ENCODE measurements around the gene STXBP1.

STXBP1 gene

DNA sequence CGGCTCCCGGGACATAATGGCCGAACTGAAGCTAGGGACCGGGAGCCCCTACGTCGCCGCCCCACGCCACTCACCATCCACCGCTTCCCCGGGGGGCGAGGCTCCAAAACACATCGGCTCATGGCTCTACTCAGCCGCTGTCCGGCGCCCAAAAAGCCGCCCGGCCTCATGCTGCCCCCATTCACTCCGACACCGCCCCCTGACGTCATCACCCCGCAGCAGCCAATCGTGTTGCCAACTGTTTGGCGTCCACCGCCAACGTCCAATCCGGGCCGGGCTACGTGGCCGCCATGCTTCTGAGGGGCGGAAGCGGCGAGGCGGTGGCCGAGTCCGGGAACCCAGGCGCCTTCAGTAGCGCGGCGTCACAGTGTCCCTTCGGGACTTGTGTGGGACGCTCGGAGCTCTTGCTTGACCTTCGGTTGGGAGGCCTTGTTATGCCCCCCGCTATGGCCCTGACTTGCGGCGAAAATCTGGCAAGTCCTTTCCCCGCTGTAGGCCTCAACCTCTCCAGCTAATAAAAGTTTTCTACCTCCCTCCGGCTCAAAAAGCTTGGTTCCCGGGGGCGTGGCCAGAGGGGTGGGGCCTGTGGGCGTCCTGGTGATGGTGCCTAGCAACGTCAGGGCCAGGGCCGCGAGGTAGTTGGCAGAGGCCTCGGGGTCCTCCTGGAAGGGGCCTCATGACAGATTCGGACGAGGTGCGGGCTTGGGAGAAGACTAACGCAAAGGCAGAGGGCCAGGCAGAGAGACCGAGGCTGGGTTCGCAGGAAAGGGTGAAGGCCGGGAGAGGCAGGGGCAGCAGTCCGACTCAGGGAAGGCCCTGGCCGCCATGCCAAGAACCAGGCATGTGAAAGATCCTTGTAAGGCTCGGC is 103.6 kb downstream of the STXBP1 start, which contains the start of the genes PTRH1 and TTC16:
TSS of gene PTRH1 (minus strand) at position 194 of the 868 bp plus-strand sequence. CDS start at position 170, 24 bp downstream.
TSS of gene TTC16 (plus strand) at position 610 of the 868 bp plus-strand sequence. CDS start at position 677, 67 bp downstream.
- peak within 1 kb of the TSS; percentile 86 for H3K4me3 ChIP-seq (ENCODE audit: low read depth, low read length)
- TF ChIP-seq, protein P1, sequence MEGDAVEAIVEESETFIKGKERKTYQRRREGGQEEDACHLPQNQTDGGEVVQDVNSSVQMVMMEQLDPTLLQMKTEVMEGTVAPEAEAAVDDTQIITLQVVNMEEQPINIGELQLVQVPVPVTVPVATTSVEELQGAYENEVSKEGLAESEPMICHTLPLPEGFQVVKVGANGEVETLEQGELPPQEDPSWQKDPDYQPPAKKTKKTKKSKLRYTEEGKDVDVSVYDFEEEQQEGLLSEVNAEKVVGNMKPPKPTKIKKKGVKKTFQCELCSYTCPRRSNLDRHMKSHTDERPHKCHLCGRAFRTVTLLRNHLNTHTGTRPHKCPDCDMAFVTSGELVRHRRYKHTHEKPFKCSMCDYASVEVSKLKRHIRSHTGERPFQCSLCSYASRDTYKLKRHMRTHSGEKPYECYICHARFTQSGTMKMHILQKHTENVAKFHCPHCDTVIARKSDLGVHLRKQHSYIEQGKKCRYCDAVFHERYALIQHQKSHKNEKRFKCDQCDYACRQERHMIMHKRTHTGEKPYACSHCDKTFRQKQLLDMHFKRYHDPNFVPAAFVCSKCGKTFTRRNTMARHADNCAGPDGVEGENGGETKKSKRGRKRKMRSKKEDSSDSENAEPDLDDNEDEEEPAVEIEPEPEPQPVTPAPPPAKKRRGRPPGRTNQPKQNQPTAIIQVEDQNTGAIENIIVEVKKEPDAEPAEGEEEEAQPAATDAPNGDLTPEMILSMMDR (IDR thresholded peaks at IDR 0.05; ENCODE audit: low read depth, low read length): no peak

DNA sequence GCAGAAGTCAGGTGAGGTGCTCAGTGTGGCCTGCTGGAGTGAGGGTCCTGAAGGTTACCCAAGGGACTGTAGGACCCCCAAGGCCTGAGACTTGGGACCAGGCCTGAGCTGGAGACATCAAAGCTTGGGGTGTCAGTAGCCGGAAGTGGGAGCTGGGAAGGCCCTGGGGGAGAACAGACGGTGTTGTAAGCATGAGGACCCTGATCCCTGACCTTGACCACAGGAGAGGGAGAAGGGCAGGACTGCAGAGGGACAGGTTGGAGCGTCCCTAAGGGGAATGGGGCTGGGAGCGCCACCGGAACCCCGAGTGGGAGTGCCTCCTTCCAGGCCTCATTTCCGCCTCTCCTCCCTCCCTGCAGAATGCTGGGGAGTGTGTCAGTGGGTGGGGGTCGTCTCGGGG is 104.3 kb downstream of the STXBP1 start:
- TF ChIP-seq, protein P1 (IDR thresholded peaks at IDR 0.05; ENCODE audit: low read depth, low read length): no peak
- no peak overlapping the region for H3K4me3 ChIP-seq (ENCODE audit: low read depth, low read length)

DNA sequence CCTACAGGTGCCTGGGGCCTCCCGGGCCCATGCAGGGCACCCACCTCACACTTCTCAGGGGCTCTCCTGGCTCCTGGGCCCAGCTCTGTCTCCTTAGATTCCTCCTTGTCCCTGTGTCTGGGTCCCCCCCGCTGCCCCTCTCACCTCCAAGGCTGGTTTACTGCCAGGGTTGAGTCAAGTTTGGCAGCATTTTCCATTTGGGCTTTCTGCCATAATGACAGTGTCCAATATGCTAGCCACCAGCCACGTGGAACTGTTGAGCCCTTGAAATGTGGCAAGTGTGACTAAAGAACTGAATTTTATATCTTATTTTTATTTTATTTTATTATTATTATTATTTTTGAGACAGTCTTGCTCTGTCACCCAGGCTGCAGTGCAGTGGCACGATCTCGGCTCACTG is 105.7 kb downstream of the STXBP1 start:
- TF ChIP-seq, protein P1 (IDR thresholded peaks at IDR 0.05; ENCODE audit: low read depth, low read length): no peak
- H3K4me3 ChIP-seq (ENCODE audit: low read depth, low read length): no peak overlapping the region

DNA sequence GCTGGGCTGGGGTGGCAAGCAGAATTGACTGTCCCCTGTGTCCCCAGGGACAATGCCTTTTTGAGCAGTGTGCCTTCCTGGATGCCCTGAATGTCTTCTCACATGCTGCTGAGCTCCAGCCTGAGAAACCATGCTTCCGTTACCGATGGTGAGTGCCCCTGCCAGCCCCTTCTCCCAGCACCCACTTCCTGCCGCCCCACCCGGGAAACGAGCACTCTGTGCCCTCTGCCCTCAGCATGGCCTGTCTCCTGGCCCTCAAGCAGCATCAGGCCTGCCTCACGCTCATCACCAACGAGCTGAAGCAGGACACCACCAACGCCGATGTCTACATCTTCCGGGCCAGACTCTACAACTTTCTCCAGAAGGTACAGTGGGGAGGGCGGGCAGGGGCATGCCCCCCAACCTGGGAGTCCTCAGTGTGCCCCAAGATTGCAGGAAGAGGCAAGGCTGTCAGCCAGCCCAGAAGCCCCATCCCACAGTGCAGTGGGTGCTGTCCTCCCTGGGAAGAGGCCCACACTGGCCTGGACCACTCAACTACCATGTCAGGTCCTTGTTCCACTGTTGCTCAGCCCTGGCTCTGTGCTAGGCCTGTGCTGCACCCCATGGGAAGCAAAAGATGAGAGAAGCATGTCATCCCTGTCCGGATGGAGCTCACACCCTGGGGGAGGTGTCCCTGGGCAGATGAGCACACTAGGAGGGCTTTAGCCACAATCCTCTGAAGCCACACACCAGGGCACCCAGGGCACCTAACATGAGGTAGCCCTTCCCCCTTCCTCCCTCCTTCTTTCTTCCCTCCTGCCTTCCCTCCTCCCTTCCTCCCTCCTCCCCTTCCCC is 108.2 kb downstream of the STXBP1 start:
- H3K4me3 ChIP-seq (ENCODE audit: low read depth, low read length): no peak overlapping the region
- TF ChIP-seq, protein P1 (IDR thresholded peaks at IDR 0.05; ENCODE audit: low read depth, low read length): no peak

DNA sequence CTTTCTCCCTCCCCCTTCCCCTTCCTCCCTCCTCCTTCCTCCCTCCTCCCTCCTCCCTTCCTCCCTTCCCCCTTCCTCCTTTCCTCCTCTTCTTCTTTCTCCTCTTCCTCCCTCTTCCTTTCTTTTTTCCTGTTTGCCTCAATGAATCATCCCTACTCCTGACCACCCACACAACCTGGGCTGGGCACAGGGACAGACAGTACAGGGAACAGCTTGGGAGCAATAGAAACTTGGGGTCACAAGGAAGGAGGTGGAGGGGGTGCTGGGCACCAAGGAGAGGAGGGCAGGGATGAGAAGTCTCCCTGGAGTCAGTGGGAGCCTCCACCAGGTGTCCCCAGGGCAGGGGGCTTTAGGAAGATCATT is 108.8 kb downstream of the STXBP1 start:
- TF ChIP-seq, protein P1 (IDR thresholded peaks at IDR 0.05; ENCODE audit: low read depth, low read length): no peak

DNA sequence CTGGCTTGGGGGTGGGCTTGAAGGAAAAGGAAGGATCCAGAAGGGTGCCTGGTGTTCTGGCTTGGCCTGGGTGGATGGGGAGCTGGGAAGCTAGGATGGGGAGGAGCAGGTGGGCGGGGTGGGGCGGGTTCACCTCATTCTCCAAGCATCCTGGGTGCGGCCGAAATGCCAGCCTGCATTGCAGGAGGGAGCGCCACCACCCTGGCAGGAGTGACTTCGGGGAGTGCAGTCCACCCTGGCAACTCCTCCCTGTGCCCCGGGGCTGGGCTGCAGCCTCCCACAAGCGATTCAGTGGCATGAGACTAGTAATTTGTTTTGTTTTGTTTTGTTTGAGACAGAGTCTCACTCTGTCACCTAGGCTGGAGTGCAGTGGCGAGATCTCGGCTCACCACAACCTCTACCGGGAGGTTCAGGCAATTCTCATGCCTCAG is 109.3 kb downstream of the STXBP1 start:
- TF ChIP-seq, protein P1 (IDR thresholded peaks at IDR 0.05; ENCODE audit: low read depth, low read length): no peak
- H3K4me3 ChIP-seq (ENCODE audit: low read depth, low read length): no peak overlapping the region

More for the DNA sequence above, 108.8 kb downstream of the STXBP1 start:
- H3K4me3 ChIP-seq (ENCODE audit: low read depth, low read length): no peak overlapping the region
